Calu3 (cell line): Measurements from ENCODE around the gene MYO10. TPM values are rescaled to one million over a fixed set of nuclear protein-coding genes. Genes with fewer than 3 reads are reported as not detected.

Experiments used
- BruUV-seq: library from RNA; stranded (reverse); fragments of 400-500 nt; replicated peaks from 2 replicates; lab custom pipeline; 2021; lab: Mats Ljungman, UMichigan
- CTCF ChIA-PET: fragments of 300-600 bp; sonication (Branson Sonifier 250); formaldehyde crosslinking; loops from one replicate; lab custom pipeline; 2022; ENCODE audit warnings: antibody characterized with exemption; lab: Charles Lee
- DNase-seq: peaks from one replicate; pipeline ENCODE4 v3.0.0; 2022
- H3K27ac Mint-ChIP-seq: one replicate; pipeline ENCODE4 v1.8.0; 2022; ENCODE audit warnings: mixed read lengths; ENCODE audit not compliant: unreplicated experiment
- H3K27me3 Mint-ChIP-seq: one replicate; pipeline ENCODE4 v1.8.0; 2022; ENCODE audit warnings: mixed read lengths; ENCODE audit not compliant: unreplicated experiment
- H3K36me3 Mint-ChIP-seq: one replicate; pipeline ENCODE4 v1.8.0; 2022; ENCODE audit warnings: mild to moderate bottlenecking, moderate library complexity, mixed read lengths; ENCODE audit not compliant: insufficient read depth, unreplicated experiment
- H3K4me1 Mint-ChIP-seq: one replicate; pipeline ENCODE4 v1.8.0; 2022; ENCODE audit warnings: mild to moderate bottlenecking, low read depth, mixed read lengths; ENCODE audit not compliant: unreplicated experiment
- H3K4me3 Mint-ChIP-seq: one replicate; pipeline ENCODE4 v1.8.0; 2022; ENCODE audit warnings: mild to moderate bottlenecking, low read depth, moderate library complexity, mixed read lengths; ENCODE audit not compliant: unreplicated experiment
- H3K9me3 Mint-ChIP-seq: one replicate; pipeline ENCODE4 v1.8.0; 2022; ENCODE audit warnings: low read depth, mixed read lengths; ENCODE audit not compliant: unreplicated experiment
- CTCF ChIP-seq: fragments of 200-600 bp; IDR thresholded peaks from one replicate; pipeline ENCODE4 v1.8.0; 2022; ENCODE audit warnings: antibody characterized with exemption; ENCODE audit not compliant: unreplicated experiment
- intact Hi-C: fragments of 100-400 bp; cut with micrococcal nuclease; formaldehyde crosslinking; loops from one replicate; pipeline ENCODE4 v1.10.0; 2022; ENCODE audit not compliant: unreplicated experiment
- total RNA-seq: library from RNA; stranded (reverse); gene quantifications from 2 replicates; pipeline ENCODE4 v1.2.3, GENCODE V29; 2022

The MYO10 gene
- total RNA-seq, 1 experiment from 2014 or later, result 101 TPM

- BruUV-seq, result no TSS peak
- no peak for TF ChIP-seq CTCF
- Mint-ChIP-seq H3K9me3 (peaks cover under 1% of the 10 kb centered on the region), H3K4me3 (no peak overlapping the region), H3K36me3 (peaks cover 44% of the 10 kb centered on the region), H3K27me3 (no peaks in the 10 kb centered on the region), H3K27ac (no peak overlapping the region), H3K4me1 (peaks cover 36% of the 10 kb centered on the region)
- CTCF ChIA-PET, result no interaction called here
- DNase-seq, result no peak
- intact Hi-C loops, result no loop called here
Observed at GRCh38 chr5:16866795-16867576, 69.1 kb downstream of the MYO10 start.

- DNase-seq, result no peak
- BruUV-seq, result no TSS peak
- no peak for TF ChIP-seq CTCF
- H3K4me3 Mint-ChIP-seq, result no peak overlapping the region
- no peaks in the 10 kb centered on the region for H3K9me3 Mint-ChIP-seq
- H3K4me1 Mint-ChIP-seq, result peaks cover 35% of the 10 kb centered on the region
- CTCF ChIA-PET, result no interaction called here
- no peaks in the 10 kb centered on the region for H3K27me3 Mint-ChIP-seq
- intact Hi-C loops, result no loop called here
- no peak overlapping the region for H3K27ac Mint-ChIP-seq
- peaks cover 46% of the 10 kb centered on the region for H3K36me3 Mint-ChIP-seq
Observed at GRCh38 chr5:16866273-16866672, 69.8 kb downstream of the MYO10 start.

- H3K27me3 Mint-ChIP-seq, result no peaks in the 10 kb centered on the region
- peaks cover 48% of the 10 kb centered on the region for H3K36me3 Mint-ChIP-seq
- H3K9me3 Mint-ChIP-seq, result no peaks in the 10 kb centered on the region
- CTCF ChIA-PET, result no interaction called here
- no TSS peak for BruUV-seq
- intact Hi-C loops, result no loop called here
- DNase-seq, result no peak
- H3K4me1 Mint-ChIP-seq, result peaks cover 29% of the 10 kb centered on the region
- no peak for TF ChIP-seq CTCF
- H3K27ac Mint-ChIP-seq, result no peak overlapping the region
- H3K4me3 Mint-ChIP-seq, result no peak overlapping the region
Observed at GRCh38 chr5:16865151-16865550, 70.9 kb downstream of the MYO10 start.

- peaks cover 28% of the 10 kb centered on the region for H3K4me1 Mint-ChIP-seq
- H3K27me3 Mint-ChIP-seq, result no peaks in the 10 kb centered on the region
- H3K9me3 Mint-ChIP-seq, result no peaks in the 10 kb centered on the region
- no peak overlapping the region for H3K4me3 Mint-ChIP-seq
- BruUV-seq, result no TSS peak
- CTCF ChIA-PET, result no interaction called here
- H3K27ac Mint-ChIP-seq, result no peak overlapping the region
- H3K36me3 Mint-ChIP-seq, result peaks cover 51% of the 10 kb centered on the region
- intact Hi-C loops, result no loop called here
- DNase-seq, result no peak
- no peak for TF ChIP-seq CTCF
Observed at GRCh38 chr5:16864631-16865131, 71.4 kb downstream of the MYO10 start.
